Skeletal muscle tissue (tissue), 4 donors: ENCODE measurements around the gene ANKS1B. TPM values are rescaled to one million over a fixed set of nuclear protein-coding genes. Genes with fewer than 3 reads are reported as not detected.
"Not testable (repeated sequence)": the region's sequence is repeated elsewhere in the genome, so short reads cannot be mapped to it uniquely, and the experiment has no call there.

Experiments
- H3K27ac ChIP-seq: one replicate; pipeline ENCODE4 v1.7.0; 2013; ENCODE audit warnings: mild to moderate bottlenecking, low read depth, low read length, inconsistent platforms
- H3K27me3 ChIP-seq, 3 donors: one replicate each; pipeline ENCODE4 v1.7.0; 2013; ENCODE audit warnings: low read length in 3 of 3; ENCODE audit not compliant: control insufficient read depth in 3 of 3, insufficient read depth in 3 of 3
- H3K36me3 ChIP-seq, 3 donors: one replicate each; pipeline ENCODE4 v1.7.0; 2013; ENCODE audit warnings: low read length in 3 of 3; ENCODE audit not compliant: control insufficient read depth in 3 of 3, insufficient read depth in 3 of 3
- H3K4me1 ChIP-seq, 3 donors: one replicate each; pipeline ENCODE4 v1.7.0; 2013; ENCODE audit warnings: low read length in 3 of 3, mild to moderate bottlenecking in 3 of 3; ENCODE audit not compliant: control insufficient read depth in 3 of 3, insufficient read depth in 3 of 3
- H3K4me3 ChIP-seq, 3 donors: one replicate each; pipeline ENCODE4 v1.7.0; 2013; ENCODE audit warnings: low read length in 3 of 3
- H3K9ac ChIP-seq, 3 donors: one replicate each; pipeline ENCODE4 v1.7.0; 2013; ENCODE audit warnings: low read length in 3 of 3, mild to moderate bottlenecking in 3 of 3, moderate library complexity in 2 of 3, low read depth in 1 of 3
- H3K9me3 ChIP-seq, 3 donors: one replicate each; pipeline ENCODE4 v1.7.0; 2013; ENCODE audit warnings: low read length in 3 of 3; ENCODE audit not compliant: control insufficient read depth in 3 of 3
- total RNA-seq: library from RNA; depleted of rRNA; stranded (reverse); fragments of >200 nt; gene quantifications from one replicate; pipeline ENCODE4 v1.2.3, GENCODE V29; 2014
- donor health status: Osteomylitis.

Gene ANKS1B
- total RNA-seq, 1 donor from 2014 or later = 10.4 TPM

DNA sequence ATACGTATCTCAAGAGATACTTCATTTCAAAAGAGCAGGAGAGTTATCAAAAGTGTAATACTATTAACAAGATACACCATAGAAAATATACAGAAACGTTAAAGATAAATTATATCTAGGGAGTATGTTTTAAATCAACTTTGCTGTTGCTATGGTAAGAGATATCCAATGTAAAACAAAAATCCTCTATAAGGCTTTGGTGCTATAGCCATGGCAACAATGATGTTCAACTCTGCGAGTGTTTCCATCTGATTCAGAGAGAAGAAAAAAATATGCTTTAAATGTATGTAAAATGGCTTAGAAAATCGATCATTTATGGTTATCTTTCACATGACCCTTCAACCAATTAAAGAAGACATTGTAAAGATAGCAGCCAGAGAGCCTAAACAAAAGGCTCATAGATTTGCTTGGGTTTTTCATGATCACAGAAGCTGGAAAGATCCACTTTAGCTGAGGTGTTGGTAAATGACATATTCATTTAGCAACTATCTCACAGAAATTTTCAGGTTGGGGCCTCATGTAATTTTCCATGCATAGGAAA, 724.2 kb downstream of the ANKS1B start:
- no peak overlapping the region for H3K9ac ChIP-seq
- H3K9me3 ChIP-seq = no peaks in the 10 kb centered on the region
- no peak overlapping the region for H3K27ac ChIP-seq
- H3K27me3 ChIP-seq = no peaks in the 10 kb centered on the region
- peaks cover 0 to 5% (median 4%) of the 10 kb centered on the region in 3 donors for H3K4me1 ChIP-seq
- H3K4me3 ChIP-seq = no peak overlapping the region
- H3K36me3 ChIP-seq = no peaks in the 10 kb centered on the region

DNA sequence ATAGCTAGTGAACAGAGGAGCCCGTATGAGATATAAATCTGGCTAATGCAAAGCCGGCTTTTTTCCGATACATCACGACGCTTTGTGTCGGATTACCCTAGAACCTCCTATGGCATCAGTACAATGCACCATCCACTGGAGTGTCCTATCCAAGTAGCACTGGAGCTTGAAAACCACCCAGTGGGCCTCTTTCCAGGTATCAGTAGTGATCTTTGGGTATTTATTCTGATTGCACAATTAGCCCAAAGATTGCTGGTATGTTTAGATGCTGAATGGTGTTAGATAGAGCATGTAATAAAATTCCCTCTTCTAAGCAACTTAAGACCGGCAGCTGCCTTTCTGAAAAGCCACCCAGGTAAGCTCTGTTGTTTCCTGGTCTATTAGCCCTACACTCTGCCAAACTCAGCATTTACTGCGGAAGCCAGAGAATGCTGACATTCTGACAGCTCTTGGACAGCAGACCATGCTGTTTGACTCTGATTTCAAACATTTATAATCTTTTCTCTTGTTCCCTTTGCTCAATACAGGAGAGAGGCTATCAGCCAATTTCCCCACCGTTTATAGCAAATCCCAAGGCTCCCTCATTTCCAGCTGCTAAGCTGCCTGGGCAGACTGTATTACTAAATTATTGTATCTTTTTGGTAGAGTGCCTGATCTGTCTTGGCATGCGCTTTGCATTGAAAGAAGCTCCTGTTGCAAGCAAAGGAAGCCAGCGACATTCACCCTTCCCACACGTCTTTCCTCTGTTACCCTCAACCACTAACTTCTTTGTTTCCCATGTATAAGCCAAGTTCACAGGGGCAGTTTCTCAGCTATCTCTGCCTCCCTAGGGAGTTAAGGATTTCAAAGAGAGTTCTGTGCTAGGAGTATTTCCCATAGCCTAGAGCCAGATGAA, 725.4 kb downstream of the ANKS1B start:
- Histone ChIP-seq H3K27me3 (no peaks in the 10 kb centered on the region), H3K9ac (no peak overlapping the region), H3K9me3 (no peaks in the 10 kb centered on the region), H3K27ac (no peak overlapping the region), H3K4me1 (peaks cover 0 to 5% (median 4%) of the 10 kb centered on the region in 3 donors), H3K36me3 (no peaks in the 10 kb centered on the region), H3K4me3 (no peak overlapping the region)

GRCh38 chr12:99257672-99258071, 727.1 kb downstream of the ANKS1B start:
- H3K36me3 ChIP-seq = no peaks in the 10 kb centered on the region
- no peak overlapping the region for H3K27ac ChIP-seq
- no peaks in the 10 kb centered on the region for H3K9me3 ChIP-seq
- H3K4me1 ChIP-seq = peaks cover 0 to 5% (median 4%) of the 10 kb centered on the region in 3 donors
- H3K9ac ChIP-seq = no peak overlapping the region
- no peaks in the 10 kb centered on the region for H3K27me3 ChIP-seq
- no peak overlapping the region for H3K4me3 ChIP-seq

DNA sequence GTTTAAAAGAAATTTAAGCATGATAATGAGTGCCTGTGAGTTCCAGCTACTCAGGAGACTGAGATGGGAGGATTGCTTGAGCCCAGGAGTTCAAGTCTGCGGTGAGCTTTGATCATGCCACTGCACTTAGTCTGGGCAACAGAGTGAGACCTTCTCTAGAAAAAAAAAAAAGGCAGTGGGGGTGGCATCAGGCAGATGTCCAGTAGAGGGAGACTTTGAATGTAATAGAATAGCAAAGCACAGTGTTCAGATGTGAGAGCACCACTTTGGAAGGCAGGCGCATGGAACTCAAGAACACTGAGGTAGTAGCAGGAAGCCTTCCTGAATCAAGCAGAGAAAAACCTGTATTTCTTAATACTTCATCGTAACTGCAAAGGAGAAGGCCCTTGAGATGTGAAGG, 731.7 kb downstream of the ANKS1B start:
- Histone ChIP-seq H3K9me3 (no peaks in the 10 kb centered on the region), H3K4me3 (no peak overlapping the region), H3K27ac (no peak overlapping the region), H3K36me3 (no peaks in the 10 kb centered on the region), H3K9ac (no peak overlapping the region), H3K27me3 (no peaks in the 10 kb centered on the region), H3K4me1 (no peaks in the 10 kb centered on the region)

DNA sequence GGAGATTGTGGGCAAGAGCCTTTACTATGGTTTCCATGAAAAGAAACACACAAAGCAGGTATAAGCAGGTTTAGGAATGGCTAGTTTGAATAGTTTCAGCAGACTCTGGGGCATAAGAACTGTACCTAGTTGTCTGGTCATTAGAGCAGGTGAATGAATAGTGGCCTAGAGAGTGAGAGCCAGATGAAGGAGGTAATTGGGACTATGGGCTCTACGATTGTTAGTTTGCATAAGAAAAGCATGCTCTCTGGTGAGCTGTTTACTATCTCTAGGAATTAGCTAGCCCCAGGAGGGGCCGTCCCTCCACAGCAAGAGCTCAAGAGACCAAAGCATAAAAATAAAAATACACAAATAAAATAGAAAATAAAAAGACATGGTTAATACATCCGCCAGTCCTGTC, 734.6 kb downstream of the ANKS1B start:
- Histone ChIP-seq H3K27me3 (no peaks in the 10 kb centered on the region), H3K9me3 (no peaks in the 10 kb centered on the region), H3K4me3 (no peak overlapping the region)

DNA sequence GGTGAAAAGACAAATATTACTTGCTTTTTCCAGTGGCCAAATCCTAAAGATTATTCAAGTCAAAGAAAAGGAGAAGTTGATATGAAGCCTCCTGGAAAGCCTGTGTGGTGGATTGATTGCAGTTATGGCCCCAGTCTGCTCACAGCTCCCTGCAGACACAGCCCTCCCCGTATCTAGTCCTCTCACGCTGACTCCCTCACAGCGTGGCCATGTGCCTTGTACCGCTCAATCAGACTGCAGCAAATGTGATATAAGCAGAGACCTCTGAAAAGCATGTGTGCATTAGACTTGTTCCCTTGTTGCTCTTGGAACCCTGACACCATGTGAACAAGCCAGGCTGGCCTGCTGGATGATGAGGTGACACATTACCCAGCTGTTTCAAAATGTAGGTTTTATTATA, 735.2 kb downstream of the ANKS1B start:
- no peak overlapping the region for H3K4me3 ChIP-seq
- no peaks in the 10 kb centered on the region for H3K9me3 ChIP-seq
- H3K4me1 ChIP-seq = no peaks in the 10 kb centered on the region
- no peaks in the 10 kb centered on the region for H3K36me3 ChIP-seq
- H3K27ac ChIP-seq = no peak overlapping the region
- no peak overlapping the region for H3K9ac ChIP-seq
- H3K27me3 ChIP-seq = no peaks in the 10 kb centered on the region

More for the DNA sequence above, 734.6 kb downstream of the ANKS1B start:
- Histone ChIP-seq H3K27ac (no peak overlapping the region), H3K9ac (no peak overlapping the region), H3K36me3 (no peaks in the 10 kb centered on the region), H3K4me1 (no peaks in the 10 kb centered on the region)

DNA sequence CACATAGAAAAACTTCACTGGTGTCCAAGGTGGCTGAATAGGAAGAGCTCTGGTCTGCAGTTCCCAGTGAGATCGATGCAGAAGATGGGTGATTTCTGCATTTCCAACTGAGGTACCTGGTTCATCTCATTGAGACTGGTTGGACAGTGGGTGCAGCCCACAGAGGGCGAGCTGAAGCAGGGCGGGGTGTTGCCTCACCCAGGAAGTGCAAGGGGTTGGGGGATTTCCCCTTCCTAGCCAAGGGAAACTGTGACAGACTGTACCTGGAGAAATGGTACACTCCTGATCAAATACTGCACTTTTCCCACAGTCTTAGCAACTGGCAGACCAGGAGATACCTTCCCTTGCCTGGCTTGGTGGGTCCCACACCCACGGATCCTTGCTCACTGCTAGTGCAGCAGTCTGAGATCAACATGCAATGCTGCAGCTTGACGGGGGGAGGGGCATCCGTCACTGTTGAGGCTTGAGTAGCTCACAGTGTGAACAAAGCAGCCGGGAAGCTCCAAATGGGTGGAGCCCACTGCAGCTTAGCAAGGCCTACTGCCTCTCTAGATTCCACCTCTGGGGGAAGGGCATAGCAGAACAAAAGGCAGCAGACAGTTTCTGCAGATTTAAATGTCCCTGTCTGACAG, 746.7 kb downstream of the ANKS1B start:
- not testable (repeated sequence) for H3K4me1 ChIP-seq, H3K36me3 ChIP-seq, H3K27me3 ChIP-seq, H3K9ac ChIP-seq, H3K9me3 ChIP-seq, H3K27ac ChIP-seq, H3K4me3 ChIP-seq

- no peak overlapping the region for H3K9ac ChIP-seq
- H3K27ac ChIP-seq = no peak overlapping the region
- H3K36me3 ChIP-seq = no peaks in the 10 kb centered on the region
- H3K9me3 ChIP-seq = no peaks in the 10 kb centered on the region
- H3K27me3 ChIP-seq = no peaks in the 10 kb centered on the region
- H3K4me1 ChIP-seq = no peaks in the 10 kb centered on the region
- H3K4me3 ChIP-seq = no peak overlapping the region
Observed at GRCh38 chr12:99235381-99235780, 749.4 kb downstream of the ANKS1B start.

DNA sequence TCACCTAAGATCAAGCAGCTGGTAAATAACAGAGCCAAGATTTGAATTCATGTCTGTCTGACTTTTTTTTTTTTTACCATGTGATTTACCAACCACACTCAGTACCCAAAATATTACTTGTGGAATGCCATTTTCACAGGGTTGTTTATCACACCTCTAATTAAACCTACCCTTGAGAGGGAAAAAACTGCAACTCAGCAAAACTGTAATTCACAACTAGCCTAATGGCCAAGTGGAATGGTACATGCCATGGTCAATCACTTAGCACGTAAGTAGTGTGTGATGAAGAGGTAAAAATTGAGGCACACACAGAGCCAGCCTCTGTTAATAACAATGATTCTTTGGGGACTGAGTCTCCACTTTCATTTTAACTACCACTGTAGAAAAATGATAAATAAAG, 750.0 kb downstream of the ANKS1B start:
- Histone ChIP-seq H3K4me3 (no peak overlapping the region), H3K9ac (no peak overlapping the region), H3K4me1 (no peaks in the 10 kb centered on the region), H3K27ac (no peak overlapping the region), H3K27me3 (no peaks in the 10 kb centered on the region), H3K36me3 (no peaks in the 10 kb centered on the region), H3K9me3 (no peaks in the 10 kb centered on the region)

DNA sequence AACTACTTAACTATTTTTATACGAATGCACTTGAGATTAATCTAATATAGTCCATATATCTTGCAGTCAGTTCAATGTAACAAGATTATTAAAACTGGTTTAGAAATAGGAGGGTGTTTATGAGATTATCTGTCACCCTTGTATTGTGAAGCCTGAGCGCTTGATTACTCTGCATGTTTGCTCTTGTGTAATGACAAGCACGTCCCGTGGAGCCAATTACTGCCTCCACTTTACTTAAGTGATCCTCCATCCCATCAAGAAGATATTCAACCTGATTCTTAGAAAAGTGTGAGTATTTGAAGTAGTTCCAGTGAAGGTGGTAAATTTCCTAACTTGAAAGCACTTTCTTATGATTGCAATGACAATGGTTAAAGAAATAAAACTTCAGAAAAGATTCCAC, 752.4 kb downstream of the ANKS1B start:
- H3K4me3 ChIP-seq = no peak overlapping the region
- H3K9ac ChIP-seq = no peak overlapping the region
- H3K27me3 ChIP-seq = no peaks in the 10 kb centered on the region
- H3K36me3 ChIP-seq = no peaks in the 10 kb centered on the region
- H3K4me1 ChIP-seq = no peaks in the 10 kb centered on the region
- H3K27ac ChIP-seq = no peak overlapping the region
- no peaks in the 10 kb centered on the region for H3K9me3 ChIP-seq
